Hematopoietic multipotent progenitor cell treated with erythropoietin and hydrocortisone succinate and interleukin-3 and kit ligand, for 15 days (in vitro differentiated cells): ENCODE measurements around the gene ENOX1.
"Not testable (repeated sequence)": the region's sequence is repeated elsewhere in the genome, so short reads cannot be mapped to it uniquely, and the experiment has no call there.

ENCODE experiments used
- DNase-seq: peaks from one replicate; pipeline ENCODE4 v3.0.0-alpha.2; 2015; ENCODE audit warnings: low spot score

ENOX1 gene

DNA sequence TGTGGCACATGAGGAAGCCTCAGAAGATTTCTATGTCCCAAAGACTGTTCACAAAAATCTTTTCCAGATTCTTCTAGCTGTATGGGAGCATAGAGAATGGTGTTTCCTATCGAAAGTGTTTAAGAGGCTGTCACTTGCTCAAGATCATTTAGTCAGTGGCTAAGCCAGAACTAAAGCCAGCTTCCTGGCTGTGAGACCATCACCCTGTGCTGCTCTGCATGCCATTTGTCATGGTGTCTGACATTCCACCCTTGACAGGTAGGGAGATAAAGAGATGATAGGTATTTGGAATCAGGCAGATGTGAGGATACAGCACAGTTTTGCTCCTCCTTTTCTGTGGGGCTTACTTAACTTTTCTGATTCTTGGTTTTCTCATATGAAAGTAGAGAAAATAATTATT is 586.0 kb downstream of the ENOX1 start:
- no peak for DNase-seq

DNA sequence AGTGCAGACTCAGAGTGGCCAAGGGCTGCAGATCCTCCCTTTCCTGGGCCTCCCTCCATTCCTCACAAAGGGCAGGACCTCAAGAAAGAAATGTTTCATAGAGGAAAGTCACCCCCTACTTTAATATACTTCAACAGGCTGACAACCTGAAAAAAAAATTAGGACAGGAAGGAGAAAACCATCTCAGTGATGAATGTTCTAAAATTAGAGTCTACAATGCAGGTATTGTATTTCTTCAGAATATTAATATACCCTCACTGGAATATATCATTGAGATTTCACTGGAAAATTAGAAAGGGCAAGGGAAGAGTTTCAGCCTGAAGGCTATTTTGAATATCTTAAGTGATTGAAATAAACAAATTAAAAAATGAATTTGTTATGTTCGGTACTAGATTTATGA is 586.5 kb downstream of the ENOX1 start:
- DNase-seq = no peak

DNA sequence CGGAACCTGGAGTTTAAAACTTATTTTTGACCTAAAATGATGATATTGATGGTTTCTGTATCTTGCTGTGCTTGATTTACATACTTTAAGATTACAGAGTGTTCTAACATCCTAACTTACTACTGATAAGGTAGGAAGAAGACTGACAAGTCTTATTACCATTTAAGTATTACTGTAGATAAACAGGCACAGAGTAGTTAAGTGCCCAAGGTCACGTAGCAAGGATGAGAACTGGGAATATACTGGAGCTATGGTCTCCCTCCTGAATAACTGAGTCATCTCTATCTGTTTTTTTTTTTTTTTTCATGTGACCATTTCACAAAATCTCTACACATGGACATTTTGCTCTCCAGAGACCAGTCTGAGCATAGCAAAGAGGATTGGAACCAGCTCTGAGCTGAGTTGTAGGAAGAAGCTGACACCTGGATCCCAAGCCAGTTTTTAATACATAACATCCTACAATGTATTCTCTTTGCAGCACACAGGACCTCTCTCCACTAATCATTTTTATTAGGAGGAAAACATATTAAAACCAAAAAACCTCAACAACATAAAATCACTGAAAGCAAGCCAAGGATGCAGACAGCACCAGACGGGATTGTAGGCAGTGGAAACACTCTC is 589.9 kb downstream of the ENOX1 start:
- DNase-seq = no peak

DNA sequence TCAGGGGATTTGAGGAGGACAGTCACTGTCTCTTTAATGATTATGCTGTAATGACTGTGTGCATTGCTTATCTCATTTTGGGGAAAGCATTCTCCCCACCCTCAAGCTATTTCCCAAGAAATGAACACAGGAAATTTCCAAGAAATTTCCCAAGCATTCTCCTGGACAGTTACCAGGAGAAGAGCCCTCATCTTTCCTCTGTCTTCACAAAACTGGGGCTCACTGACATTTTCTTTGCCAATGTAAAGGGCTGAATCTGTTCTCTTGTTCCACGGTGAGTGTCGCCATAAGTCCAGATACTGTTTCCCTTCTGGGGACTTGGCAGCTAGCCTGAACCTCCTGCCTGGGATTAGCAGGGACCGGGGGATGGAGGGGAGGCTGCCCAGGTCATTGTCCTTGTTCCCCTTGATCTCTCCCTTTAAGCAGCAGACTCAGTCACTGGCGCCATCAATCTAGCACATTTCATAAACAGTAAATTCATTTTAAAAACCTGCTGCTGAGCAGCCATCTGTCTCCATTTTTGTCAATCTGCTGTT is 590.6 kb downstream of the ENOX1 start:
- no peak for DNase-seq

DNA sequence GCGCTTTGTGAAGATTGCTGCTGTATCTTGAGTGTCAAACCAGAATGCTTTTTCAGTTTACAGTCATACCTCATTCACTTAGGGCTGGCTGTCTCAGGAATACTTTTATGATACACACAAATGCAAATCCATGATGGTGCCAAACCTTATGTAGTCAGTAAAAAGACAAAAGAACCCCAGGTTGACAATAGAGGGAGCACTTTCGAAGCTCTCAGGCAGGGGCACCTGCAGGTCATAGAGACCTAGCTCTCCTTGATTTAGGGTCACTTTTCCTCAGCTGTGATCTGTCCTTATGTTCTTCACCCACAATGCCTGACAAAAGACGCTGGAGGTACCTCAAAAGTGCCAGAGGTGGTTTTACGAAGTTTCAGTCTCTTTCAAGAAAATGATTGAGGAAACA is 591.2 kb downstream of the ENOX1 start:
- no peak for DNase-seq

DNA sequence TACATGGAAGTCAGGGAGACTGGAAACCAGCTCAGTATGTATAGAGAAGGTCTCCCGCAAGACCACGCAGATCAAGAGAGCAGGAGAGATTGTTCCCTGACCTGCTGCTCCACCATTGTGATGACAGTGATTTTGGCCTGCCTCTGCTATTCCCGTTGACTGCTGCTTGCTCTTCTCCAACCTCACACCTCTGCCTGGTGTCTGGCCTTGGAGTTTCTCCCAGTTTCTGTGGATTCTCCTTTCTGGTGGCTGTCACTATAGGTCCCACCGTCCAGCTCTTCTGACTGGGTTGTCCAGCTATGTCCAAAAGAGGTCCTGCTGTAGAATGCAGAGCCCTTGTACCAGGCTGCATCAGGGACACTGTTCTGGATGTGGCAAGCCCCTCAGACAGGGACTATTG is 591.7 kb downstream of the ENOX1 start:
- no peak for DNase-seq

DNA sequence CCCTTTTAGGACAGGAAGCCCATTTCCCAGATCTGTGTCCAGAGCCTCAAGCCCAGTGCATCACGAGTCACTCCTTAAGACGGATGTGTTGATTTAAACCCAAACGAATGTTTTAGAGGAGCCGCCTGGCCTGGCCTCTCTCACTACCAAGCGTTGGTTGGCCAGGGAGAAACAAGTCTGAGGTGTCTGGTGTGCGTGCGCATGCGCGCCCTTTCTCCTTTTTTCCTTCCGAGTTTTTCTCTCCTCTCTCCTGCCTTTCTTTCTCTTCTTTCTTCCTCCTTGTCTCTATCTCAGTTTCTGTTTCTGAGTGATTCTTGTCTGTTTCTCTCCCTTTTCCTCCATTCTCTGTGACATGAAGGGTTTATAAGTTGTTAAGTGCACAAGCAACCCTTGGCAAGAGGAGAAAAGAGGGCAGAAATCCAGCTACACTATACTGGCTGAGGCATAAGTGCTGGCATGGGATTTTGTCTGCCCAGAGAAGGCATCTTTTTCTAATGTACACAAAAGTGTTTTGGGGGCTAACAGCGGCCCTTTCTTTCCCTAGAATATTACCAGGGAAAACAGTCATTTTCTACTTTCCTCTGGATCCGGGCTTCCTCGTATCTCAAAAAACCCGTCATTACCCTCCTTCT is 592.9 kb downstream of the ENOX1 start:
- no peak for DNase-seq

DNA sequence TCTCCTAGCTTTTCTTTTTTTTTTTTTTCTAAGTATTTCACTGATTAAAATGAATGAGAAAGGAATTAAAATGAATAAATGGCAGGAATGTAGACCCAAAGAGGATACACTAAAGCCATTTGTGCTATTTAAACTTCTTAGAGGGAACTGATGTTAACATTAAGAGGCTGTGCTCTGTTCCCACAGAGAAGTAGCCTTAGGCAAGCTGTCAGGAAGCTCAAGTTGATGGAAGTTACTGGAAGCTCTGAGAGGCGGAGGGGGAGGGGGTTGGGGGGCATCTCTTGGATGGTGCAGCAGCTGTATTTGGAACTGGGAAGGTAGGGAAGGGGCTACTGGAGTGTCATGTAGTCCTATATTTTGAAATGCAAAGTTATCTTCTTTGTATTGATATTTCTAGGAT is 595.2 kb downstream of the ENOX1 start:
- DNase-seq = no peak

DNA sequence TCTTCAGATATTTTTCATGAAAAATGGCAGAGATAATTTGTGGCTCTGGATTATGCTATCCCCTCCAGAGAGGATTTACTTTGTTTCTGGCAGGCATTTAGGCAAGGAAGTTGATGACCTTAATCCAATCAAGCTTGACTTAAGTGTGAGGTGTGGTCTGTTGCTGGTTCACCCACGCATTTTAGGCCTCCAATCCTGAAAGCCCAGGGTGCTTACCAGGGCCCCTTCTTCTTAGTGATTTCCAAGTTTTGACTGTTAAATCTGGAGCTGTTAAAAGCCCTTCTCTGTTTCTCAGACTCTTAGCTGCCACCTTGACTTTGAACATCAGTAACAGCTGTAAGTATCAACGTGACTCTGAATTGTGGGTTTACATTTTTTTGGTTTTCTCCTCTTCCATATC is 601.5 kb downstream of the ENOX1 start:
- DNase-seq = no peak

DNA sequence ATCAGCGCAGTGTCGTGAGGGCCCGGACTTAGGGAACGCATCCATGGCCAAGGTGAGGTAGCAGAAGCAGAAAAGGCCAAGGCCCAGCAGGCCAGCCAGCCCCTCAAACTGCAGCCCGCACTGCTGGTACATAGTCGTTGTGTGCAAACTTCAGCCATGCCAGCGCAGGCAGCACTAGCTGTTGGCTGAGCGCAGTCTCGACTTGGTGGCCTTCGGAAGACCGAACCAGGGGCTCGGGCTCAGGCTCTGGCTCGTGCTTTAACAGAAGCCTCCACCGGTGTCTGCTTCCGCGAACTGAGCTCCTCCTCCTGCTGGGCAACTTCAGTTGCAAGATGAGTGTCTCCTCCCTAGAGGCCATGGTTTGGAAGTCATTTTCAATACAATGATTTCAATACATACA is 605.9 kb downstream of the ENOX1 start:
- DNase-seq = no peak

DNA sequence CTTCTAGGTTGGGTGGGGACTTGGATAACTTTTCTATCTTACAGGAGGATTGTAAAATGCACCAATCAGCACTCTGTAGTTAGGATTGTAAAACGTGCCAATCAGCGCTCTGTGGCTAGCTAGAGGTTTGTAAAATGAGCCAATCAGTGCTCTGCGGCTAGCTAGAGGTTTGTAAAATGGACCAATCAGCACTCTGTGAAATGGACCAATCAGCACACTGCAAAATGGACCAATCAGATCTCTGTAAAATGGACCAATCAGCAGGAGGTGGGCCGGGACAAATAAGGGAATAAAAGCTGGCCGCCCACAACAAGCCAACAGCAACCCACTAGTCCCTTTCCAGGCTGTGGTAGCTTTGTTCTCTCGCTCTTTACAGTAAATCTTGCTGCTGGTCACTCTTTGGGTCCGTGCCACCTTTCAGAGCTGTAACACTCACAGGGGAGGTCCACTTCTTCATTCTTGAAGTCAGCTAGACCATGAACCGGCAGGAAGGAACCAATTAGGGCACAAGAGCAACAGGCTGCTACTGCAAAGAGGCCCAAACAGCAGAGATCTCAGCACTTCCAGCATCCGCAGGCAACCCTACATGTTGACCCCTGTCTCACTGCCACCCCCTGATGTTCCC is 606.6 kb downstream of the ENOX1 start:
- DNase-seq = no peak

DNA sequence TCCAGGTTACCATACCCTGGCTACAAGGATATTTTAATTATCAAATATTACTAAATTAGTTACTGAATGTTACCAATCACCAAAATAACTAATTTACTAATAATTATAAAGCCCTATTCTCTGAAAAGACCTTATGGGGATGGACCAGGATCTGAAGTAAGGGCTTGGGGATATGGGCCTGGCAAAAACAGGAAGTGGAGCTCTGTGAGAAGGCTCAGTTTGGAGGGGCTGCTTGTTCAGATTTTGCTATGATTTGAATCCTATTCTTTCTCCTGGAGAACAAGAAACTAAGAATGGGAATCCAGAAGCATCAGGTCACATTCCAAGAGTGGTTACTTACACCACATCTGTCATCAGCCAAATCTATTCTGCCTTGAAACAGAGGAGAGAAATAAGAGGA is 615.3 kb downstream of the ENOX1 start:
- no peak for DNase-seq

DNA sequence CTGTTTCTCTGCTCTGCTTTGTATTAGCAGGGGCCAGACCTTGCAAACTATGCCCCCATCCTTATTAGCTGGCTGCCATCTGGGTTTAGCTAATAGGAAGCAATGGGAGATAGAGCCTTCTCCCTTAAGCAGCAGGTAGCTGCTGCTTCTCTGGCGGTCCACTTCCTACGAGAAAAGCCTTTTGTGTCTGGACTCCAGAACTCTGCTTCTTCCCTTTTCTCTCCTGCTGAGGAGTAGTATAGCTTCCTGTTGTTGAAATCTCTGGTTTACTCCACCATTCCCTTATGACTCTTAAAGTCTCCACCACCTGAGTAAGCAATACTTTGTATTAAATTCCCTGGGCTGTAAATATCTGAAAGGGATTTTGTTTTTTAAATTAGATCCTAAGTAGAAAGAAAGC is 616.3 kb downstream of the ENOX1 start:
- no peak for DNase-seq

DNA sequence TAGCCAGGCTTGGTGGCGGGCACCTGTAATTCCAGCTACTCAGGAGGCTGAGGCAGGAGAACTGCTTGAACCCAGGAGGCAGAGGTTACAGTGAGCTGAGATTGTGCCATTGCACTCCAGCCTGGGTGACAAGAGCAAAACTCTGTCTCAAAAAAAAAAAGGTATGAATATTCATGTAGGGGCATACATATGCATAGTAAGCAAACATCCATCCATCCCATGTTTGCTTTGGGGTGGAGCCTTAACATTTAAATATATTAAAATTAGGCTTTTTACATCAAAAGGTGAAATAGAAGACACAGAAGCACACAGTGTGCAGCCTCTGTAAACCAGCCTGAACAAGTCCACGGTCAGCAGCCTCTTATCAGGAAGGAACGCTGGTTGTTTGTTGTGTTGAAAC is 618.3 kb downstream of the ENOX1 start:
- not testable (repeated sequence) for DNase-seq

DNA sequence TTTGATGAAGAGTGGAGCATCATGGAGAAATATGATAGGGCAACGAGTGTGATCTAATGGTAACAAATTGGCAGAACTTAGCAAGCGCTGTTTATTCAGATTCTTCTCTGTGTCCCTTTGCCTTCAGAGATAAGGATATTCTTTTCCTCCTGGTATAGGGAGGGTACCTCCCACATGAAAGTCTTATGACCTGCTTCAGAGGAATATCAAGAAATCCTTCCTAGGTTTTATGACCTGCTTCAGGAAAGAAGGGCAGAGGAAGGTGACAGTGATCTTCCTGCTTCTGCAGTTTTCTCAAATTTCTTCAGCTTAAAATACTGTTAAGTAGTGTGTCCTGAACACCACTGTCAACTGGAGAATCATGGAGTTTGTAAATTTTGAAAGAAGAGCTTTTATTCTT is 619.0 kb downstream of the ENOX1 start:
- DNase-seq = no peak

DNA sequence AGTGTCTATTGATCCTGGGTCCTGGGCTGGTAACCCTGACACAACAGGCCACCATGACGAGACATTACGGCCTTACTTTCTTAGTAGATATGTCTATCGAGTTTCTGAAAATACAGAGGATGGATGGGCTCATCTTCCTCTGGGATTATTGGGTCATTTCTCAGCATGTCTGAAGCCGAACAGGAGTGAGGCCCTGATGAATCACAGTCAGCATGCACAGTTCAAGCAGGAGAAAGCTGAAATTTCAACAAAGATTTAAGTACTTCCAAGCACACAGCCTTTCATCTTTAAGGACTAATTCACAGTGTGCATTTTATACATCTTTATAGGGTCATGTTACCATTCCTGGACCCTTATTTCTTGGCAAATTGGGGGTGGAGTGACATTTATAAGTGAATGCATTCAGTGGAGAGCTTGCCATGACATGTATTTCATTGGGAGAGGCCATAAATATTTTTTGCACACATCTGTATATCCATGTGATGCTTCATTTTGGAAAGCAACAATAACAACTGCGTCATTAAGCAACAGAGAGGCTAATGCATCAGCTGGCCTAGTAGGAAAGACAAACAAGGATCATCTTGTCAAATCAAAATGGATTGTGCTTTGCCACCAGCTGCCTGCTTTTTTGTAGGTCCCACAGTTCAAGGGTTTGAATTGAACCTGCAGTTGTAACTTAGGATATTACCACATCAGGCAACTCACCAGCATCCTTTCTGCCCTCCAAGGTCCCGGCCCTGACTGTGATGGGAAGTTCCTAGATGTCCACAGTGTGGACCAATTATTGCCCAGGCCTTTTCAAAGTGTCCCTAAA is 619.9 kb downstream of the ENOX1 start:
- no peak for DNase-seq
